RWPE2 (cell line): ENCODE results near the gene AP2B1.

ENCODE experiments used
- ATAC-seq: fragments of 200-7000 bp; cut with Tn5 transposase; 3 replicates; pipeline ENCODE4 v1.9.1; 2021; ENCODE audit warnings: low read depth
- DNase-seq: peaks from one replicate; pipeline ENCODE4 v3.0.0-alpha.2; 2020; ENCODE audit warnings: low spot score
- H3K27ac ChIP-seq: fragments of 450-650 bp; 2 replicates; pipeline ENCODE4 v1.5.1; 2017; ENCODE audit warnings: mild to moderate bottlenecking; ENCODE audit not compliant: poor library complexity, severe bottlenecking
- H3K27me3 ChIP-seq: fragments of 250-450 bp; sonication (Bioruptor Pico); 2 replicates; pipeline ENCODE4 v1.5.1; 2021; ENCODE audit warnings: mild to moderate bottlenecking, moderate library complexity; ENCODE audit not compliant: insufficient read depth, poor library complexity, severe bottlenecking
- H3K36me3 ChIP-seq: fragments of 250-450 bp; sonication (Bioruptor Pico); 2 replicates; pipeline ENCODE4 v1.5.1; 2020; ENCODE audit warnings: low read depth, mild to moderate bottlenecking, moderate library complexity
- H3K4me1 ChIP-seq: fragments of 250-450 bp; sonication (Bioruptor Pico); 2 replicates; pipeline ENCODE4 v1.5.1; 2021; ENCODE audit warnings: mild to moderate bottlenecking, moderate library complexity; ENCODE audit not compliant: insufficient read depth, poor library complexity, severe bottlenecking
- H3K4me3 ChIP-seq: fragments of 250-450 bp; sonication (Bioruptor Pico); 2 replicates; pipeline ENCODE4 v1.5.1; 2021; ENCODE audit warnings: mild to moderate bottlenecking, moderate library complexity; ENCODE audit not compliant: severe bottlenecking
- H3K9me3 ChIP-seq: fragments of 250-450 bp; sonication (Bioruptor Pico); 2 replicates; pipeline ENCODE4 v1.5.1; 2021; ENCODE audit warnings: mild to moderate bottlenecking, moderate library complexity; ENCODE audit not compliant: severe bottlenecking
- CTCF ChIP-seq: fragments of 450-650 bp; IDR thresholded peaks from one replicate; pipeline ENCODE4 v1.5.1; 2017; ENCODE audit warnings: mild to moderate bottlenecking, moderate library complexity; ENCODE audit not compliant: poor library complexity, severe bottlenecking

AP2B1 gene

GRCh38 chr17:35766489-35766877 lies 179.4 kb downstream of the AP2B1 start:
- H3K9me3 ChIP-seq = no peaks in the 10 kb centered on the region
- no peak for ATAC-seq
- no peak overlapping the region for H3K27ac ChIP-seq
- DNase-seq = no peak
- no peaks in the 10 kb centered on the region for H3K27me3 ChIP-seq
- no peak overlapping the region for H3K4me3 ChIP-seq
- no peaks in the 10 kb centered on the region for H3K4me1 ChIP-seq
- H3K36me3 ChIP-seq = no peaks in the 10 kb centered on the region
- no peak for TF ChIP-seq CTCF

- ATAC-seq (peak; percentile 19; the same call in 1 of the 3 replicates), DNase-seq (no peak)
- Histone ChIP-seq H3K4me1 (no peaks in the 10 kb centered on the region), H3K27ac (no peak overlapping the region), H3K27me3 (no peaks in the 10 kb centered on the region), H3K9me3 (no peaks in the 10 kb centered on the region), H3K4me3 (no peak overlapping the region), H3K36me3 (no peaks in the 10 kb centered on the region)
- peak; percentile 77 for TF ChIP-seq CTCF
Measured at GRCh38 chr17:35766903-35767510, 179.9 kb downstream of the AP2B1 start.

GRCh38 chr17:35768797-35769196 lies 181.7 kb downstream of the AP2B1 start:
- Histone ChIP-seq H3K9me3 (no peaks in the 10 kb centered on the region), H3K4me3 (no peak overlapping the region), H3K27me3 (no peaks in the 10 kb centered on the region), H3K36me3 (no peaks in the 10 kb centered on the region), H3K4me1 (no peaks in the 10 kb centered on the region), H3K27ac (no peak overlapping the region)
- no peak for TF ChIP-seq CTCF
- ATAC-seq = no peak
- DNase-seq = no peak

GRCh38 chr17:35769895-35770486 lies 182.9 kb downstream of the AP2B1 start:
- Histone ChIP-seq H3K36me3 (no peaks in the 10 kb centered on the region), H3K27ac (no peak overlapping the region), H3K4me3 (no peak overlapping the region), H3K4me1 (peaks cover 6% of the 10 kb centered on the region), H3K27me3 (no peaks in the 10 kb centered on the region), H3K9me3 (no peaks in the 10 kb centered on the region)
- ATAC-seq (no peak), DNase-seq (no peak)
- peak; percentile 30 for TF ChIP-seq CTCF

GRCh38 chr17:35773129-35773528 lies 186.0 kb downstream of the AP2B1 start:
- Histone ChIP-seq H3K36me3 (peaks cover 15% of the 10 kb centered on the region), H3K27me3 (no peaks in the 10 kb centered on the region), H3K27ac (no peak overlapping the region), H3K9me3 (no peaks in the 10 kb centered on the region), H3K4me1 (peaks cover 16% of the 10 kb centered on the region), H3K4me3 (no peak overlapping the region)
- TF ChIP-seq CTCF = no peak
- no peak for ATAC-seq
- no peak for DNase-seq
